A549 (cell line): ENCODE results near the gene SLC25A5. TPM values are rescaled to one million over a fixed set of nuclear protein-coding genes. Genes with fewer than 3 reads are reported as not detected.
A peak's percentile ranks its signal among the peaks of the same experiment; 100 is the strongest.

ENCODE experiments used
- ATAC-seq, 2 experiments: fragments of 200-7000 bp in 1 of 2; fragments of >200 bp in 1 of 2; cut with Nextera tagmentation in 1 of 2; cut with Tn5 transposase in 1 of 2; 3 replicates each; pipeline versions ENCODE4 v1.8.0 to v1.9.1; 2018 to 2020; ENCODE audit warnings: mild to moderate bottlenecking in 1 of 2, moderate library complexity in 1 of 2
- CTCF ChIA-PET: fragments of 300-600 bp; sonication (Branson Sonifier 250); formaldehyde crosslinking; extraction: SDS; loops from one replicate; lab custom pipeline; 2021; ENCODE audit warnings: antibody characterized with exemption, inconsistent platforms; lab: Yijun Ruan, JAX
- POLR2A ChIA-PET: fragments of 350-600 bp; formaldehyde crosslinking; extraction: SDS; loops from one replicate; lab custom pipeline; 2021; ENCODE audit warnings: antibody characterized with exemption, inconsistent platforms; lab: Yijun Ruan, JAX
- DNase-seq, 2 experiments: peaks; one replicate each; pipeline versions ENCODE4 v3.0.0 to v3.0.0-alpha.2; 2011 to 2016; ENCODE audit warnings: low read depth in 1 of 2, low spot score in 1 of 2
- FAIRE-seq: peaks from 2 replicates; lab custom pipeline; 2011; peaks lifted over from hg19 to GRCh38; lab: Jason Lieb, UNC
- H3K27ac ChIP-seq, 2 experiments: fragments of >200 bp; sonication (Bioruptor Twin); formaldehyde crosslinking; 3 replicates each; pipeline ENCODE4 v1.5.1; 2016 to 2017
- H3K4me1 ChIP-seq: fragments of >200 bp; sonication (Bioruptor Twin); formaldehyde crosslinking; 3 replicates; pipeline ENCODE4 v1.6.1; 2016
- H3K4me2 ChIP-seq: fragments of >200 bp; sonication (Bioruptor Twin); formaldehyde crosslinking; 3 replicates; pipeline ENCODE4 v1.6.1; 2016
- H3K4me3 ChIP-seq: fragments of >200 bp; sonication (Bioruptor Twin); formaldehyde crosslinking; 3 replicates; pipeline ENCODE4 v1.5.1; 2016
- H3K9me3 ChIP-seq: fragments of >200 bp; sonication (Bioruptor Twin); formaldehyde crosslinking; 3 replicates; pipeline ENCODE4 v1.6.1; 2016
- CBX2 ChIP-seq: fragments of 200-600 bp; sonication (generic); IDR thresholded peaks from 2 replicates; pipeline ENCODE4 v1.6.1; 2016; ENCODE audit warnings: low read depth, mild to moderate bottlenecking, borderline replicate concordance
- CHD4 ChIP-seq: fragments of 200-600 bp; sonication (generic); IDR thresholded peaks from 2 replicates; pipeline ENCODE4 v1.6.1; 2016; ENCODE audit warnings: antibody characterized with exemption, mild to moderate bottlenecking, borderline replicate concordance
- EHF ChIP-seq: fragments of 250-450 bp; sonication (Bioruptor Pico); IDR thresholded peaks from 2 replicates; pipeline ENCODE4 v1.5.0; 2020; ENCODE audit warnings: mild to moderate bottlenecking
- EP300 ChIP-seq, 2 experiments: fragments of >200 bp; sonication (Bioruptor Twin); formaldehyde crosslinking; IDR thresholded peaks; 2 replicates in 1 of 2; 3 replicates in 1 of 2; pipeline ENCODE4 v1.6.1; 2016 to 2017
- FOSL2 ChIP-seq, 2 experiments: fragments of 450-650 bp in 1 of 2; fragments of >200 bp in 1 of 2; sonication (Bioruptor Twin) in 1 of 2; formaldehyde crosslinking; IDR thresholded peaks; 2 replicates each; pipeline versions ENCODE4 v1.5.0 to v1.6.1; 2016 to 2020; ENCODE audit warnings: mild to moderate bottlenecking in 1 of 2, moderate library complexity in 1 of 2
- FOXS1 ChIP-seq: fragments of 250-450 bp; sonication (Bioruptor Pico); IDR thresholded peaks from 2 replicates; pipeline ENCODE4 v1.5.0; 2020; ENCODE audit warnings: mild to moderate bottlenecking, moderate library complexity
- GATA3 ChIP-seq: IDR thresholded peaks from 2 replicates; pipeline ENCODE4 v1.6.1; 2012; ENCODE audit warnings: borderline replicate concordance
- HDAC2 ChIP-seq: fragments of 200-600 bp; sonication (generic); IDR thresholded peaks from 2 replicates; pipeline ENCODE4 v1.6.1; 2016
- HOXB5 ChIP-seq: fragments of 250-450 bp; sonication (Bioruptor Pico); IDR thresholded peaks from 2 replicates; pipeline ENCODE4 v1.5.0; 2020; ENCODE audit warnings: mild to moderate bottlenecking, moderate library complexity
- JUNB ChIP-seq: fragments of >200 bp; sonication (Bioruptor Twin); formaldehyde crosslinking; IDR thresholded peaks from 2 replicates; pipeline ENCODE4 v1.6.1; 2016
- MAFK ChIP-seq: fragments of 450-650 bp; IDR thresholded peaks from 2 replicates; pipeline ENCODE4 v1.6.1; 2014; ENCODE audit not compliant: partially characterized antibody
- NPAS2 ChIP-seq: fragments of 250-450 bp; sonication (Bioruptor Pico); IDR thresholded peaks from 2 replicates; pipeline ENCODE4 v1.8.0; 2022; ENCODE audit warnings: mild to moderate bottlenecking, moderate library complexity, borderline replicate concordance
- NR3C1 ChIP-seq: fragments of >200 bp; sonication (Bioruptor Twin); formaldehyde crosslinking; IDR thresholded peaks from 3 replicates; pipeline ENCODE4 v1.6.1; 2017
- PHF8 ChIP-seq: fragments of 200-600 bp; sonication (generic); IDR thresholded peaks from 2 replicates; pipeline ENCODE4 v1.6.1; 2016; ENCODE audit warnings: low read depth, mild to moderate bottlenecking, antibody characterized with exemption, moderate library complexity, borderline replicate concordance
- RAD21 ChIP-seq, 2 experiments: fragments of >200 bp in 1 of 2; sonication (Bioruptor Twin) in 1 of 2; formaldehyde crosslinking in 1 of 2; IDR thresholded peaks in 1 of 2; conservative IDR thresholded peaks in 1 of 2; 2 replicates in 1 of 2; 3 replicates in 1 of 2; pipeline ENCODE4 v1.6.1; 2012 to 2018; ENCODE audit warnings: inconsistent platforms in 1 of 2
- RARB ChIP-seq: fragments of 250-450 bp; sonication (Bioruptor Pico); IDR thresholded peaks from 2 replicates; pipeline ENCODE4 v1.8.0; 2021; ENCODE audit warnings: mild to moderate bottlenecking, moderate library complexity
- SMC3 ChIP-seq: fragments of >200 bp; sonication (Bioruptor Twin); formaldehyde crosslinking; IDR thresholded peaks from 3 replicates; pipeline ENCODE4 v1.6.1; 2018; ENCODE audit warnings: inconsistent platforms
- SREBF2 ChIP-seq: fragments of 450-650 bp; IDR thresholded peaks from 2 replicates; pipeline ENCODE4 v1.6.1; 2014; ENCODE audit warnings: mild to moderate bottlenecking, moderate library complexity
- TFCP2L1 ChIP-seq: fragments of 250-450 bp; sonication (Bioruptor Pico); IDR thresholded peaks from 2 replicates; pipeline ENCODE4 v1.5.0; 2021; ENCODE audit warnings: mild to moderate bottlenecking
- ZC3H11A ChIP-seq: fragments of 450-650 bp; IDR thresholded peaks from 2 replicates; pipeline ENCODE4 v1.6.1; 2014; ENCODE audit warnings: antibody characterized with exemption, mild to moderate bottlenecking
- ZNF302 ChIP-seq: fragments of 250-450 bp; sonication (Bioruptor Pico); IDR thresholded peaks from 2 replicates; pipeline ENCODE4 v1.9.0; 2021; ENCODE audit warnings: inconsistent platforms, mild to moderate bottlenecking, moderate library complexity
- WGBS: methylation state at CpG from one replicate; pipeline ENCODE4 v1.1.6; 2017; ENCODE audit errors: missing lambda C conversion rate; 5-methylcytosine and 5-hydroxymethylcytosine counted together
- polyA plus RNA-seq, 4 experiments: library from polyadenylated mRNA; depleted of rRNA in 3 of 4; stranded (reverse); fragments of >200 nt; fragmentation: RNase III in 1 of 4; extraction: RNeasy Plus Mini Kit Qiagen cat#74134 plus additional on column Dnase treatment in 1 of 4; gene quantifications; 2 replicates in 3 of 4; 3 replicates in 1 of 4; pipeline ENCODE4 v1.2.3, GENCODE V29; 2011 to 2017
- TF ChIP-seq, protein P1 (sequence below): IDR thresholded peaks from 2 replicates; pipeline ENCODE4 v1.6.1; 2012
- TF ChIP-seq, protein P2 (sequence below): fragments of >200 bp; sonication (Bioruptor Twin); formaldehyde crosslinking; IDR thresholded peaks from 3 replicates; pipeline ENCODE4 v1.5.1; 2016
- TF ChIP-seq, protein P3 (sequence below): fragments of 250-450 bp; sonication (Bioruptor Pico); IDR thresholded peaks from 2 replicates; pipeline ENCODE4 v1.5.0; 2021; ENCODE audit warnings: mild to moderate bottlenecking, moderate library complexity, borderline replicate concordance

Gene SLC25A5
- polyA plus RNA-seq, 2 of the 4 experiments (the other 2 are of a cell fraction): 625 to 739 TPM

DNA sequence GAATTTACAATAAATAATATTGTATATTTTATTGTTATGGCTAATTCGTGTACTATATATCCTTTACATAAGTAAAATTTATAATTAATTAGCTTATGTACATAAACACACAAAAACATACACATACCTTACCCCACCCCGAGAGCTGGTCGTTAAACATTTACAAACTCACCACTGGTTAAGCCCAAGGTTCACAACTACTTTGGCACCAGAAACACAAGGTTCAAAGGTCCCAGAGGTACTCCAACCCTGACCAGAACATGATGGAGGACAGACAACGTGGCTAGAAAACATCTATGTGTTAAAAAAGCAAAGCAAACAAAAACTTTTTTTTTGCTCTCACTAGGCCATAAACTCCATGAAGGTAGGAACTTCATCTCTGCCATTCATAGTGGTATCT, 37.7 kb downstream of the SLC25A5 start:
- CTCF ChIA-PET: interaction anchor here (2.6 to 31.5 kb wide), 2 partner anchors 10 to 17 kb away, joined by 15 to 814 read pairs; no protein-coding TSS in a partner anchor
- TF ChIP-seq, protein P1, sequence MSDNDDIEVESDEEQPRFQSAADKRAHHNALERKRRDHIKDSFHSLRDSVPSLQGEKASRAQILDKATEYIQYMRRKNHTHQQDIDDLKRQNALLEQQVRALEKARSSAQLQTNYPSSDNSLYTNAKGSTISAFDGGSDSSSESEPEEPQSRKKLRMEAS: no peak
- TF ChIP-seq PHF8 (no peak), EP300 (IDR thresholded peaks at IDR 0.05) (no peak), ZC3H11A (no peak), FOXS1 (CRISPR knock-in tag) (no peak), TFCP2L1 (CRISPR knock-in tag) (no peak)
- peak overlapping the region; percentile 90 to 100 for H3K27ac ChIP-seq
- no peaks in the 10 kb centered on the region for H3K9me3 ChIP-seq
- H3K4me1 ChIP-seq: peaks cover 72% of the 10 kb centered on the region
- FAIRE-seq (no peak), ATAC-seq (no peak), DNase-seq (peak in 1 of 2 experiments; percentile 73)
- H3K4me2 ChIP-seq: peak overlapping the region; percentile 31
- POLR2A ChIA-PET: no interaction called here
- WGBS: 2% methylated on average over 4 of the region's 4 CpGs
- no peak overlapping the region for H3K4me3 ChIP-seq

DNA sequence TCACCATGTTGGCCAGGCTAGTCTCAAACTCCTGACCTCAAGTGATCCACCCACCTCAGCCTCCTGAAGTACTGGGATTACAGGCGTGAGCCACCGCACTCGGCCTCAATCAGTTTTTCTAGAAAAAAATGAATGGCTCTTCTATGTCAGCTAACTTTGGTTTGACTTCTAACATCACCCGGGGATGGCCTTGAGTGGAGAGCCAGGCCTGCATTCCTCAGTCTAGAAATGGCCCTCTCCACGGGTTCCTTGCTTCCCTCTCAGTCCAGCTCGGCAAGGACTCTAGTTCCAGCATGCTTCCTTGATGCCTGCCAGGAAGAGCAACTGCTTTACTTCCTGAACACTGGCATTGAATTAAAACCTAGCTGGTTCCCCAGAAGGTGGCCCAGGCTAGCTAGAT, 39.0 kb downstream of the SLC25A5 start:
- no peaks in the 10 kb centered on the region for H3K9me3 ChIP-seq
- H3K4me2 ChIP-seq: peak overlapping the region; percentile 17; the same call in 1 of the 3 replicates
- no peak overlapping the region for H3K4me3 ChIP-seq
- WGBS: 86% methylated on average over 6 of the region's 6 CpGs
- FAIRE-seq (no peak), DNase-seq (no peak), ATAC-seq (no peak)
- peak overlapping the region; percentile 90 to 100 for H3K27ac ChIP-seq
- POLR2A ChIA-PET: no interaction called here
- peaks cover 69% of the 10 kb centered on the region for H3K4me1 ChIP-seq
- CTCF ChIA-PET: interaction anchor here (0.7 to 31.5 kb wide), 6 partner anchors 9 to 227 kb away, joined by 3 to 814 read pairs (median 4); no protein-coding TSS in a partner anchor
- no peak for TF ChIP-seq ZC3H11A
- no peak for TF ChIP-seq MAFK
- no peak for TF ChIP-seq NPAS2 (CRISPR knock-in tag)
- no peak for TF ChIP-seq ZNF302 (CRISPR knock-in tag)
- no peak for TF ChIP-seq HDAC2
- TF ChIP-seq CBX2: no peak
- TF ChIP-seq SREBF2: no peak
- TF ChIP-seq EHF: no peak
- TF ChIP-seq FOSL2 (IDR thresholded peaks at IDR 0.05): no peak
- TF ChIP-seq FOSL2 (CRISPR knock-in tag; IDR thresholded peaks at IDR 0.05): no peak
- no peak for TF ChIP-seq HOXB5 (CRISPR knock-in tag)
- TF ChIP-seq JUNB: no peak
- no peak for TF ChIP-seq GATA3
- no peak for TF ChIP-seq RARB (CRISPR knock-in tag)
- TF ChIP-seq CHD4: no peak

DNA sequence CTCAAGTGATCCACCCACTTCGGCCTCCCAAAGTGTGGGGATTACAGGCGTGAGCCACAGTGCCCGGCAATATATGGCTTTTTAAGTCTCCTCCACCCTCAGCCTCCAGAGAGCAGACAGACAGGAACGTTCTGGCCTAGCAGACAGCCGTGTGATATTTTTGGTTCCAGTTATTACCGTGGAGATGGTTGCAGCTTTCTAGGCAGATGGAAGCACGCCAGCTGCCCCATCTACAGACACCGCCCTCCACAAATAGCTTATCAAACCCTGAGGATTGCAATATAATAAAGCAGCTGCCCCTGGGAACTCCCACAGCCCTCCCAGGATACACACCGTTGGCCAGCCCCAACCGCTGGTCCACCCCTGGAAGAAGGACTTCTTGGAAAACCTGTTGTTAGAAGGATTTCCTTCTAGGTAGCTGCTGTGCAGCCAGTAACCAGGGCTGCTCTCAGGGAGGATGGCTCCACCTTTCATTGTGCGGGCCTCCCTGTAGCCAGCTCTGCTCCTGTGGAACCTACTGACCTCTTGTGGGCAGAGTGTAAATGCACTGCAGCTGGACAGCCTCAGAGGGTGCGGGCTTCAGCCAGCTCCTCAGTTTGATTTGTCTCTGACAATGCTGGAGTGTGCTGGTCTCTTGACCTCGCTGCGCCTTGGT, 44.0 kb downstream of the SLC25A5 start:
- Histone ChIP-seq H3K9me3 (no peaks in the 10 kb centered on the region), H3K27ac (peak overlapping the region; percentile 78 to 94), H3K4me3 (no peak overlapping the region), H3K4me2 (peak overlapping the region; percentile 63), H3K4me1 (peaks cover 38% of the 10 kb centered on the region)
- WGBS: 41% methylated on average over 12 of the region's 14 CpGs
- DNase-seq (peak; percentile 84 to 88), FAIRE-seq (peak; percentile 96), ATAC-seq (peak; percentile 99)
- POLR2A ChIA-PET: interaction anchor here (0.9 to 1.7 kb wide), 8 partner anchors 9 to 44 kb away, joined by 3 to 17 read pairs (median 6); partner anchors contain the start of gene SLC25A5
- TF ChIP-seq, protein P2, sequence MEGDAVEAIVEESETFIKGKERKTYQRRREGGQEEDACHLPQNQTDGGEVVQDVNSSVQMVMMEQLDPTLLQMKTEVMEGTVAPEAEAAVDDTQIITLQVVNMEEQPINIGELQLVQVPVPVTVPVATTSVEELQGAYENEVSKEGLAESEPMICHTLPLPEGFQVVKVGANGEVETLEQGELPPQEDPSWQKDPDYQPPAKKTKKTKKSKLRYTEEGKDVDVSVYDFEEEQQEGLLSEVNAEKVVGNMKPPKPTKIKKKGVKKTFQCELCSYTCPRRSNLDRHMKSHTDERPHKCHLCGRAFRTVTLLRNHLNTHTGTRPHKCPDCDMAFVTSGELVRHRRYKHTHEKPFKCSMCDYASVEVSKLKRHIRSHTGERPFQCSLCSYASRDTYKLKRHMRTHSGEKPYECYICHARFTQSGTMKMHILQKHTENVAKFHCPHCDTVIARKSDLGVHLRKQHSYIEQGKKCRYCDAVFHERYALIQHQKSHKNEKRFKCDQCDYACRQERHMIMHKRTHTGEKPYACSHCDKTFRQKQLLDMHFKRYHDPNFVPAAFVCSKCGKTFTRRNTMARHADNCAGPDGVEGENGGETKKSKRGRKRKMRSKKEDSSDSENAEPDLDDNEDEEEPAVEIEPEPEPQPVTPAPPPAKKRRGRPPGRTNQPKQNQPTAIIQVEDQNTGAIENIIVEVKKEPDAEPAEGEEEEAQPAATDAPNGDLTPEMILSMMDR: peak; percentile 78
- peak; percentile 95 for TF ChIP-seq SMC3
- TF ChIP-seq RAD21 (conservative IDR thresholded peaks at IDR 0.05 in 1 of 2, IDR thresholded peaks at IDR 0.05 in 1 of 2): peak; percentile 95 to 96
- no peak for TF ChIP-seq NR3C1
- TF ChIP-seq, protein P1: 0 out of 2 replicates have a peak, but pooled peaks have one; percentile 22
- TF ChIP-seq, protein P3, sequence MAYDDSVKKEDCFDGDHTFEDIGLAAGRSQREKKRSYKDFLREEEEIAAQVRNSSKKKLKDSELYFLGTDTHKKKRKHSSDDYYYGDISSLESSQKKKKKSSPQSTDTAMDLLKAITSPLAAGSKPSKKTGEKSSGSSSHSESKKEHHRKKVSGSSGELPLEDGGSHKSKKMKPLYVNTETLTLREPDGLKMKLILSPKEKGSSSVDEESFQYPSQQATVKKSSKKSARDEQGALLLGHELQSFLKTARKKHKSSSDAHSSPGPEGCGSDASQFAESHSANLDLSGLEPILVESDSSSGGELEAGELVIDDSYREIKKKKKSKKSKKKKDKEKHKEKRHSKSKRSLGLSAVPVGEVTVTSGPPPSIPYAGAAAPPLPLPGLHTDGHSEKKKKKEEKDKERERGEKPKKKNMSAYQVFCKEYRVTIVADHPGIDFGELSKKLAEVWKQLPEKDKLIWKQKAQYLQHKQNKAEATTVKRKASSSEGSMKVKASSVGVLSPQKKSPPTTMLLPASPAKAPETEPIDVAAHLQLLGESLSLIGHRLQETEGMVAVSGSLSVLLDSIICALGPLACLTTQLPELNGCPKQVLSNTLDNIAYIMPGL (CRISPR knock-in tag): no peak
- CTCF ChIA-PET: interaction anchor here (0.6 to 31.5 kb wide), 28 partner anchors 9 to 391 kb away, joined by 3 to 814 read pairs (median 4); partner anchors contain the start of genes RPL39, SLC25A5 and UBE2A
